Subcutaneous adipose tissue (tissue), 4 donors: Measurements from ENCODE around the gene MTRF1. TPM values are rescaled to one million over a fixed set of nuclear protein-coding genes. Genes with fewer than 3 reads are reported as not detected.

ENCODE experiments used
- CTCF ChIP-seq: fragments of 450-650 bp; IDR thresholded peaks from one replicate; pipeline ENCODE4 v1.5.1; 2016; ENCODE audit warnings: low read depth, mild to moderate bottlenecking, control low read depth, antibody characterized with exemption, moderate library complexity
- total RNA-seq, 4 donors: library from RNA; depleted of rRNA; stranded (reverse); fragments of >200 nt; gene quantifications; one replicate each; pipeline ENCODE4 v1.1.0, GENCODE V29; 2016

MTRF1 gene
- total RNA-seq, 4 donors from 2014 or later: 10.7 to 13.1 (median 11.6) TPM

GRCh38 chr13:41193469-41193868 is 69.9 kb downstream of the MTRF1 start:
- no peak for TF ChIP-seq CTCF

GRCh38 chr13:41188584-41188983 is 74.8 kb downstream of the MTRF1 start:
- TF ChIP-seq CTCF: no peak

- no peak for TF ChIP-seq CTCF
These were observed 76.9 kb downstream of the MTRF1 start for GRCh38 chr13:41186481-41186880.

GRCh38 chr13:41182231-41182630 is 81.1 kb downstream of the MTRF1 start:
- TF ChIP-seq CTCF: no peak

GRCh38 chr13:41179593-41180250 is 83.7 kb downstream of the MTRF1 start:
- TF ChIP-seq CTCF: no peak

- no peak for TF ChIP-seq CTCF
These were observed 85.3 kb downstream of the MTRF1 start for GRCh38 chr13:41178040-41178439.

- no peak for TF ChIP-seq CTCF
These were observed 85.8 kb downstream of the MTRF1 start for GRCh38 chr13:41177616-41178015.

Other genes with a start within 250 kb of the MTRF1 start
- 100 to 1,000 TPM in 3 of 4 donors, 10 to 100 TPM in 1; 68.6 to 109 (median 102) TPM for gene ELF1, start 244.3 kb downstream of the MTRF1 start, total RNA-seq
- 10 to 100 TPM in 3 of 4 donors, 1 to 10 TPM in 1; 9.7 to 24.6 (median 17.4) TPM for gene WBP4, start 202.1 kb downstream of the MTRF1 start, total RNA-seq
- 1 to 10 TPM; 3.6 to 5.9 (median 4.9) TPM for gene KBTBD6, start 130.8 kb downstream of the MTRF1 start, total RNA-seq
- 1 to 10 TPM; 5.8 to 7.0 (median 6.2) TPM for gene KBTBD7, start 69.0 kb downstream of the MTRF1 start, total RNA-seq
- gene NAA16, start 47.7 kb upstream of the MTRF1 start, total RNA-seq: 10 to 100 TPM; 15.0 to 26.1 (median 18.5) TPM
- gene RGCC, start 194.0 kb upstream of the MTRF1 start, total RNA-seq: 100 to 1,000 TPM; 105 to 259 (median 203) TPM